K562 (cell line): ENCODE data around the gene GIGYF2. TPM values are rescaled to one million over a fixed set of nuclear protein-coding genes. Genes with fewer than 3 reads are reported as not detected.

ENCODE experiments used
- ATAC-seq: fragments of 200-7000 bp; cut with Tn5 transposase; 3 replicates; pipeline ENCODE4 v1.9.1; 2020; ENCODE audit warnings: moderate library complexity
- BruUV-seq: library from RNA; stranded (reverse); fragments of 400-500 nt; replicated peaks from 2 replicates; lab custom pipeline; 2021; lab: Mats Ljungman, UMichigan
- CTCF ChIA-PET: fragments of 300-600 bp; formaldehyde crosslinking; extraction: SDS; loops from one replicate; lab custom pipeline; 2021; ENCODE audit warnings: low intra/inter-chr PET ratio; lab: Yijun Ruan, JAX
- POLR2A ChIA-PET: fragments of 300-600, 350-650 bp; sonication (Branson Sonifier 250); formaldehyde crosslinking; extraction: SDS; loops from one replicate; lab custom pipeline; 2021; ENCODE audit warnings: antibody characterized with exemption, inconsistent platforms; lab: Yijun Ruan, JAX
- DNase-seq, 4 experiments: peaks; one replicate each; pipeline versions ENCODE4 v3.0.0 to v3.0.0-alpha.2; 2011 to 2018; ENCODE audit warnings: low spot score in 3 of 4, mixed read lengths in 3 of 4; ENCODE audit errors: extremely low read depth in 1 of 4
- FAIRE-seq: peaks from 2 replicates; lab custom pipeline; 2011; peaks lifted over from hg19 to GRCh38; lab: Jason Lieb, UNC
- H2AFZ ChIP-seq: 2 replicates; pipeline ENCODE4 v1.6.0; 2011; ENCODE audit warnings: low read depth, low read length, control low read depth, inconsistent platforms
- H3K27ac ChIP-seq: fragments of 200-600 bp; 3 replicates; pipeline ENCODE4 v1.8.0; 2011; ENCODE audit warnings: low read depth, mild to moderate bottlenecking, control low read depth, inconsistent platforms, low read length, moderate library complexity, mixed read lengths; ENCODE audit errors: extremely low read depth
- H3K27me3 ChIP-seq, 2 experiments: fragments of 300-600 bp in 1 of 2; 2 replicates in 1 of 2; 3 replicates in 1 of 2; pipeline versions ENCODE4 v1.6.0 to v1.8.0; 2011; ENCODE audit warnings: inconsistent platforms in 2 of 2, low read length in 2 of 2, mild to moderate bottlenecking in 1 of 2, mixed read lengths in 1 of 2, moderate library complexity in 1 of 2; ENCODE audit not compliant: control insufficient read depth in 2 of 2, insufficient read depth in 2 of 2
- H3K36me3 ChIP-seq: fragments of 300-600 bp; 3 replicates; pipeline ENCODE4 v1.8.0; 2011; ENCODE audit warnings: mild to moderate bottlenecking, low read length, inconsistent platforms; ENCODE audit not compliant: control insufficient read depth, insufficient read depth
- H3K4me1 ChIP-seq, 2 experiments: fragments of 200-600 bp in 1 of 2; replicated peaks in 1 of 2; 2 replicates in 1 of 2; 3 replicates in 1 of 2; pipeline versions ENCODE4 v1.5.1 to v1.8.0; 2011; ENCODE audit warnings: inconsistent platforms in 2 of 2, low read length in 2 of 2, mild to moderate bottlenecking in 1 of 2, mixed read lengths in 1 of 2, moderate library complexity in 1 of 2; ENCODE audit not compliant: control insufficient read depth in 2 of 2, insufficient read depth in 2 of 2
- H3K4me2 ChIP-seq: 2 replicates; pipeline ENCODE4 v1.6.1; 2011; ENCODE audit warnings: low read length, control low read depth, inconsistent platforms, mixed read lengths; ENCODE audit not compliant: insufficient read depth
- H3K4me3 ChIP-seq: fragments of 200-600 bp; sonication (generic), shearing (Covaris generic); 2 replicates; pipeline ENCODE4 v1.5.1; 2016; ENCODE audit warnings: control low read depth, inconsistent platforms
- H3K79me2 ChIP-seq: fragments of 200-600 bp; 3 replicates; pipeline ENCODE4 v1.8.0; 2011; ENCODE audit warnings: low read length, inconsistent platforms; ENCODE audit not compliant: control insufficient read depth, insufficient read depth
- H3K9ac ChIP-seq, 2 experiments: 2 replicates each; pipeline versions ENCODE4 v1.6.0 to v1.6.1; 2011; ENCODE audit warnings: low read depth in 2 of 2, low read length in 2 of 2, control low read depth in 1 of 2, inconsistent platforms in 1 of 2, mild to moderate bottlenecking in 1 of 2, mixed read lengths in 1 of 2; ENCODE audit not compliant: insufficient read depth in 1 of 2
- H3K9me1 ChIP-seq: one replicate; pipeline ENCODE4 v1.6.0; 2011; ENCODE audit warnings: inconsistent platforms, mild to moderate bottlenecking, low read length, moderate library complexity; ENCODE audit not compliant: control insufficient read depth, insufficient read depth
- H3K9me3 ChIP-seq: replicated peaks from 2 replicates; pipeline ENCODE4 v1.5.1; 2011; ENCODE audit warnings: low read depth, low read length, inconsistent platforms; ENCODE audit not compliant: control insufficient read depth, insufficient read depth
- H4K20me1 ChIP-seq: replicated peaks from 2 replicates; pipeline ENCODE4 v1.6.1; 2011; ENCODE audit warnings: low read length, inconsistent platforms, mixed read lengths; ENCODE audit not compliant: control insufficient read depth, insufficient read depth
- JUND ChIP-seq, 2 experiments: IDR thresholded peaks; 2 replicates in 1 of 2; 3 replicates in 1 of 2; pipeline ENCODE4 v1.6.1; 2011; ENCODE audit warnings: borderline replicate concordance in 2 of 2, low read depth in 2 of 2, low read length in 2 of 2, improper control_type of control experiment in 1 of 2, missing biosample characterization in 1 of 2, missing genetic modification characterization in 1 of 2, missing genetic modification reagents in 1 of 2
- RBBP5 ChIP-seq: fragments of 200-600 bp; sonication (generic); IDR thresholded peaks from 2 replicates; pipeline ENCODE4 v1.6.1; 2012; ENCODE audit warnings: borderline replicate concordance, mild to moderate bottlenecking, low read length, control low read depth, inconsistent platforms; ENCODE audit not compliant: insufficient read depth, poor library complexity, severe bottlenecking
- RBM15 ChIP-seq: fragments of 200-400 bp; formaldehyde crosslinking; IDR thresholded peaks from 2 replicates; pipeline ENCODE4 v1.6.1; 2018; ENCODE audit warnings: mild to moderate bottlenecking, low read length, moderate library complexity; ENCODE audit not compliant: insufficient read depth
- WHSC1 ChIP-seq: IDR thresholded peaks from one replicate; pipeline ENCODE4 v1.6.1; 2012; ENCODE audit warnings: low read length, control low read depth, inconsistent platforms
- WGBS: fragments of 100-300 bp; shearing (Covaris generic); methylation state at CpG from one replicate; pipeline ENCODE4 v1.1.6; 2016; ENCODE audit warnings: low coverage, mixed read lengths; ENCODE audit not compliant: insufficient coverage; ENCODE audit errors: missing lambda C conversion rate; 5-methylcytosine and 5-hydroxymethylcytosine counted together
- in situ Hi-C: fragments of 300-500 bp; cut with MboI; formaldehyde crosslinking; loops from 4 replicates; pipeline ENCODE4 v1.15.0; 2018; ENCODE audit warnings: inconsistent platforms, mixed read lengths
- intact Hi-C: fragments of 100-400 bp; cut with micrococcal nuclease; formaldehyde crosslinking; loops from 2 replicates; pipeline ENCODE4 v1.14.2; 2022
- polyA plus RNA-seq, 8 experiments: library from polyadenylated mRNA; depleted of rRNA in 4 of 8; stranded (reverse) in 5 of 8; unstranded in 3 of 8; fragments of >200 nt; fragmentation: Nextera tagmentation in 2 of 8; fragmentation: Illumina TruSeq in 1 of 8; extraction: Ambion mirVana in 2 of 8; extraction: Trizol in 1 of 8; gene quantifications; 2 replicates each; pipeline versions ENCODE4 v1.2.1 to v1.2.3, GENCODE V29; 2011 to 2014; ENCODE audit warnings: inconsistent platforms in 1 of 8, missing spikeins in 1 of 8
- total RNA-seq, 7 experiments: library from RNA; depleted of rRNA in 6 of 7; stranded (reverse); fragments of >200 nt in 6 of 7; fragmentation: Illumina TruSeq in 2 of 7; extraction: Trizol in 2 of 7; gene quantifications; 2 replicates each; pipeline versions ENCODE4 v1.2.1 to v1.2.3, GENCODE V29; 2011 to 2021; ENCODE audit warnings: low replicate concordance in 1 of 7

GIGYF2 gene
- total and polyA plus RNA-seq, 9 of the 15 experiments (the other 6 are each of a cell fraction or from before 2014, with no cell fraction given): 12.7 to 52.7 (median 34.9) TPM

- POLR2A ChIA-PET: interaction anchor here (0.8 kb wide), 1 partner anchor 11 kb away, joined by 3 read pairs; no protein-coding TSS in a partner anchor
- peaks cover 53% of the 10 kb centered on the region; the same call in 2 of the 3 replicates for H3K36me3 ChIP-seq
- BruUV-seq: no TSS peak
Measured at GRCh38 chr2:232728785-232729184, 31.7 kb downstream of the GIGYF2 start.

GRCh38 chr2:232731470-232731869 lies 34.3 kb downstream of the GIGYF2 start:
- ChIA-PET CTCF (no interaction called here), POLR2A (interaction anchor here (0.9 to 1.5 kb wide), 2 partner anchors 9 to 561 kb away, joined by 3 read pairs; no protein-coding TSS in a partner anchor)
- no peak overlapping the region for H2AFZ ChIP-seq
- no peak for DNase-seq
- in situ Hi-C loops (no loop called here), intact Hi-C loops (no loop called here)
- no peak overlapping the region for H3K9ac ChIP-seq
- no peak overlapping the region for H3K27ac ChIP-seq
- no peaks in the 10 kb centered on the region for H3K27me3 ChIP-seq
- H3K4me1 ChIP-seq: no peaks in the 10 kb centered on the region
- H4K20me1 ChIP-seq: 0 out of 2 replicates have a peak, but pooled peaks cover 2% of the 10 kb centered on the region
- FAIRE-seq: no peak
- WGBS: 97% methylated on average over 2 of the region's 2 CpGs
- no peak overlapping the region for H3K4me2 ChIP-seq
- H3K9me1 ChIP-seq: no peaks in the 10 kb centered on the region
- peaks cover 52% of the 10 kb centered on the region for H3K36me3 ChIP-seq
- no peak overlapping the region for H3K4me3 ChIP-seq
- peaks cover 34% of the 10 kb centered on the region for H3K79me2 ChIP-seq
- no TSS peak for BruUV-seq
- no peak for ATAC-seq
- H3K9me3 ChIP-seq: no peaks in the 10 kb centered on the region
- no peak for TF ChIP-seq JUND (IDR thresholded peaks at IDR 0.05; ENCODE audit: borderline replicate concordance, low read depth, low read length)
- no peak for TF ChIP-seq JUND (tag; IDR thresholded peaks at IDR 0.05; ENCODE audit: borderline replicate concordance, low read depth, low read length)
- no peak for TF ChIP-seq RBBP5

More at GRCh38 chr2:232728785-232729184, 31.7 kb downstream of the GIGYF2 start:
- no peak for ATAC-seq
- DNase-seq: no peak
- no peaks in the 10 kb centered on the region for H3K4me1 ChIP-seq
- WGBS: 95% methylated on average over 2 of the region's 3 CpGs
- no peaks in the 10 kb centered on the region for H3K9me3 ChIP-seq
- CTCF ChIA-PET: no interaction called here
- no peak overlapping the region for H3K4me2 ChIP-seq
- intact Hi-C loops: no loop called here
- no peak overlapping the region for H3K4me3 ChIP-seq
- H3K9ac ChIP-seq: no peak overlapping the region
- FAIRE-seq: no peak
- in situ Hi-C loops: no loop called here
- H3K9me1 ChIP-seq: no peaks in the 10 kb centered on the region
- H3K79me2 ChIP-seq: peaks cover 44% of the 10 kb centered on the region
- H2AFZ ChIP-seq: no peak overlapping the region
- H3K27ac ChIP-seq: no peak overlapping the region
- TF ChIP-seq RBM15 (no peak), WHSC1 (no peak)
- 0 out of 2 replicates have a peak, but pooled peaks cover 2% of the 10 kb centered on the region for H4K20me1 ChIP-seq
- H3K27me3 ChIP-seq: no peaks in the 10 kb centered on the region
